ENCODE data around the gene HDAC4.

The HDAC4 gene

DNA sequence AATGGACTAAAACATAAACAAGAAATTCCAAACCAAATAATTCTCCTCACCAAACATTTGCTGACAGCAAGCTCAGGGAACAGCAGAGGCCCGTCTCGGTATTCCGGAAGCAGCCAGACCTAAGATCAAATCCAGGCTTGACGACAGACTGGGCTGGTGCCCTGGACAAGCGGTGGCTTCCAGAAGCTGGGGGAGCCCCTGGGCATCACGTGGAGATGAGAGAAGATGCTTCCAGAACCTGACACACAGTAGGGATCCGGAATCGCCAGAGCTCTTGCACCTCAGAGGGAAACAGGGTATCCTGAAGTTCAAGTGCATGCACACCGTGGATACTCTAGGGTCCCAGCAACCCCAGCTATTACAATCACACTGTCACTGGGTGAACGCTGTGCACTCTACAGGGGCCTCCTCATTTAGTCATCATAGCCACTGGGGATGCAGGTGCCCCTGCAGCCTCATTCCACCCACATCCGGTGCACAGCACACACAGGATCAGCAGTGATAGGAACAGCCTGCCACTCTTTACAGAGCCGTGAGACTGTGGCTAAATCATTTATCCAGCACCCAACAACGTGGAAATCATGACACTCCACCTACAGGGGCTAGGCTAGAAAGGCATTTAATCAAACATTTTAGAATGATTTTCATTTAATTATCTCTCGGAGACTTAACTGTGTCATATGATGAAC is 102.6 kb downstream of the HDAC4 start:
- no peak overlapping the region for H3K4me3 ChIP-seq (ENCODE audit: low read depth, low read length)
- POLR2A ChIA-PET, result no interaction called here
- H3K27ac ChIP-seq (ENCODE audit: extremely low read depth, low read depth, low read length), result no peak overlapping the region
- CTCF ChIA-PET, result interaction anchor here (0.6 kb wide), 1 partner anchor 63 kb away, joined by 3 read pairs; no protein-coding TSS in a partner anchor
- no peaks in the 10 kb centered on the region for H3K9me3 ChIP-seq (ENCODE audit: control insufficient read depth, insufficient read depth, low read depth, low read length)
- TF ChIP-seq ZIC2 (tag by site-specific recombination; IDR thresholded peaks at IDR 0.05), result peak; percentile 91
- TF ChIP-seq, protein P1, sequence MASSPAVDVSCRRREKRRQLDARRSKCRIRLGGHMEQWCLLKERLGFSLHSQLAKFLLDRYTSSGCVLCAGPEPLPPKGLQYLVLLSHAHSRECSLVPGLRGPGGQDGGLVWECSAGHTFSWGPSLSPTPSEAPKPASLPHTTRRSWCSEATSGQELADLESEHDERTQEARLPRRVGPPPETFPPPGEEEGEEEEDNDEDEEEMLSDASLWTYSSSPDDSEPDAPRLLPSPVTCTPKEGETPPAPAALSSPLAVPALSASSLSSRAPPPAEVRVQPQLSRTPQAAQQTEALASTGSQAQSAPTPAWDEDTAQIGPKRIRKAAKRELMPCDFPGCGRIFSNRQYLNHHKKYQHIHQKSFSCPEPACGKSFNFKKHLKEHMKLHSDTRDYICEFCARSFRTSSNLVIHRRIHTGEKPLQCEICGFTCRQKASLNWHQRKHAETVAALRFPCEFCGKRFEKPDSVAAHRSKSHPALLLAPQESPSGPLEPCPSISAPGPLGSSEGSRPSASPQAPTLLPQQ (tag by site-specific recombination; IDR thresholded peaks at IDR 0.05), result no peak
- no peak for TF ChIP-seq ZNF707 (tag by site-specific recombination; IDR thresholded peaks at IDR 0.05)
- TF ChIP-seq REPIN1 (tag by site-specific recombination; IDR thresholded peaks at IDR 0.05; ENCODE audit: low read depth), result no peak
- TF ChIP-seq ZNF302 (tag by site-specific recombination; IDR thresholded peaks at IDR 0.05; ENCODE audit: low read depth), result no peak
- H3K4me1 ChIP-seq (ENCODE audit: control insufficient read depth, insufficient read depth, low read length), result no peaks in the 10 kb centered on the region
- H3K36me3 ChIP-seq (ENCODE audit: control insufficient read depth in 2 of 2, insufficient read depth in 1 of 2, low read length in 2 of 2), result no peaks in the 10 kb centered on the region

DNA sequence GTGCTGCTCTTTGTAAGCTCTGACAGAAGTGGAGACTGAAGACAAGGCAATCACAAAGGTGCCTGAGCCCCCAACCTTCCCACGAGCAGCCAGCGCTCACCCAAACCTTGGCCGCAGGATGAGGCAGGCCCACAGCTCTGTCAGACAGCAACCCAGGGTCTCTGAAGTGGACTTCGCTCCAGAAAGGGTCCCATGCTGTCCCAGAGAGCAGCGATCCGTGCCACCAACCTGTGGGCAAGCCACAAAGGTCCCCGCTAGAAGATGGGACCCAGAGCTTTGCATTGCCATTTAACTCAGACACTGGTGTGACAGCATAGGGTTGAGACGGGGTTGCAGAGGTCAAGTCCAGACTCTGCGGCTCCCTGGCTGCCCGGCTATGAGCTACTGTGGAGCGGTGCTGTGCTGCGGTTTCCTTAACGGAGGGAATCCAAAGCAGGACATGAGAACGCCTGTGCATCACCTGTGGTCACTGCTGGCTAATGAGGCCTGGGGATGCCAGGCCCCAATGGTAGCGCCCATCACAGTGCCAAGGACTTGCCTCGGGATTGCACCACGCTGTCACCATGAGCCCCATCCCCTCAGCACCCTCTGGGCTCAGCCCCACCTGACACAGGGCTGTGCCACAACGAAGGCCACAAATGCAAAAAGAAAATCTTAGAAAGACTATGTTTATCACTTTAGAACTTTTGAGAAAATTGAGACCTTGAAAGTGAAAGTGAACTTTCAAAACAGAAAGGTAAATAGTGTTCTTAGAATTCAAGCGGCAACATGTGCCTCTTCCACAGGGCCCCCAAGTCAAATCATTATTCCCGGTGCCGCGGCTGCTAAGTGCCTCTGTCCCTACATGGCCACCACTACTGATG is 103.4 kb downstream of the HDAC4 start:
- TF ChIP-seq KLF1 (tag by site-specific recombination; IDR thresholded peaks at IDR 0.05), result no peak
- no peak for TF ChIP-seq KLF9 (tag by site-specific recombination; IDR thresholded peaks at IDR 0.05; ENCODE audit: low read depth)
- no peak for TF ChIP-seq ZNF350 (tag by site-specific recombination; IDR thresholded peaks at IDR 0.05)
- TF ChIP-seq TRIM28 (IDR thresholded peaks at IDR 0.05; ENCODE audit: borderline replicate concordance, low read length), result no peak
- no peak for TF ChIP-seq HOXA7 (CRISPR knock-in tag; IDR thresholded peaks at IDR 0.05; ENCODE audit: borderline replicate concordance)
- TF ChIP-seq, protein P2, sequence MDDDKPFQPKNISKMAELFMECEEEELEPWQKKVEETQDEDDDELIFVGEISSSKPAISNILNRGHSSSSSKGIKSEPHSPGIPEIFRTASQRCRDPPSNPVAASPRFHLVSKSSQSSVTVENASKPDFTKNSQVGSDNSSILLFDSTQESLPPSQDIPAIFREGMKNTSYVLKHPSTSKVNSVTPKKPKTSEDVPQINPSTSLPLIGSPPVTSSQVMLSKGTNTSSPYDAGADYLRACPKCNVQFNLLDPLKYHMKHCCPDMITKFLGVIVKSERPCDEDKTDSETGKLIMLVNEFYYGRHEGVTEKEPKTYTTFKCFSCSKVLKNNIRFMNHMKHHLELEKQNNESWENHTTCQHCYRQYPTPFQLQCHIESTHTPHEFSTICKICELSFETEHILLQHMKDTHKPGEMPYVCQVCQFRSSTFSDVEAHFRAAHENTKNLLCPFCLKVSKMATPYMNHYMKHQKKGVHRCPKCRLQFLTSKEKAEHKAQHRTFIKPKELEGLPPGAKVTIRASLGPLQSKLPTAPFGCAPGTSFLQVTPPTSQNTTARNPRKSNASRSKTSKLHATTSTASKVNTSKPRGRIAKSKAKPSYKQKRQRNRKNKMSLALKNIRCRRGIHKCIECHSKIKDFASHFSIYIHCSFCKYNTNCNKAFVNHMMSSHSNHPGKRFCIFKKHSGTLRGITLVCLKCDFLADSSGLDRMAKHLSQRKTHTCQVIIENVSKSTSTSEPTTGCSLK (tag by site-specific recombination; IDR thresholded peaks at IDR 0.05), result no peak
- TF ChIP-seq ZNF558 (tag by site-specific recombination; IDR thresholded peaks at IDR 0.05), result no peak
- TF ChIP-seq, protein P3, sequence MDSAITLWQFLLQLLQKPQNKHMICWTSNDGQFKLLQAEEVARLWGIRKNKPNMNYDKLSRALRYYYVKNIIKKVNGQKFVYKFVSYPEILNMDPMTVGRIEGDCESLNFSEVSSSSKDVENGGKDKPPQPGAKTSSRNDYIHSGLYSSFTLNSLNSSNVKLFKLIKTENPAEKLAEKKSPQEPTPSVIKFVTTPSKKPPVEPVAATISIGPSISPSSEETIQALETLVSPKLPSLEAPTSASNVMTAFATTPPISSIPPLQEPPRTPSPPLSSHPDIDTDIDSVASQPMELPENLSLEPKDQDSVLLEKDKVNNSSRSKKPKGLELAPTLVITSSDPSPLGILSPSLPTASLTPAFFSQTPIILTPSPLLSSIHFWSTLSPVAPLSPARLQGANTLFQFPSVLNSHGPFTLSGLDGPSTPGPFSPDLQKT (IDR thresholded peaks at IDR 0.05; ENCODE audit: borderline replicate concordance, low read depth, low read length), result no peak
- TF ChIP-seq ZNF157 (tag by site-specific recombination; IDR thresholded peaks at IDR 0.05), result no peak
- no peaks in the 10 kb centered on the region for H3K36me3 ChIP-seq (ENCODE audit: control insufficient read depth in 2 of 2, insufficient read depth in 1 of 2, low read length in 2 of 2)
- ChIA-PET CTCF (interaction anchor here (0.6 kb wide), 1 partner anchor 64 kb away, joined by 3 read pairs; no protein-coding TSS in a partner anchor), POLR2A (no interaction called here)
- no peaks in the 10 kb centered on the region for H3K4me1 ChIP-seq (ENCODE audit: control insufficient read depth, insufficient read depth, low read length)
- no peak overlapping the region for H3K4me3 ChIP-seq (ENCODE audit: low read depth, low read length)
- H3K9me3 ChIP-seq (ENCODE audit: control insufficient read depth, insufficient read depth, low read depth, low read length), result no peaks in the 10 kb centered on the region
- no peak overlapping the region for H3K27ac ChIP-seq (ENCODE audit: extremely low read depth, low read depth, low read length)
